ENCODE results near the gene PRKAG2. TPM values are rescaled to one million over a fixed set of nuclear protein-coding genes. Genes with fewer than 3 reads are reported as not detected.

The PRKAG2 gene
- total RNA-seq, 1 donor from 2014 or later, result 13.5 TPM

- no peak for TF ChIP-seq CTCF (IDR thresholded peaks at IDR 0.05)
- Mint-ChIP-seq H3K36me3 (ENCODE audit: unreplicated experiment) (no peaks in the 10 kb centered on the region), H3K27me3 (ENCODE audit: unreplicated experiment) (peaks cover 66% of the 10 kb centered on the region), H3K4me3 (ENCODE audit: unreplicated experiment) (no peak overlapping the region), H3K27ac (ENCODE audit: unreplicated experiment) (no peak overlapping the region), H3K4me1 (ENCODE audit: unreplicated experiment) (peaks cover 3% of the 10 kb centered on the region), H3K9me3 (ENCODE audit: unreplicated experiment) (no peaks in the 10 kb centered on the region)
- no peak for DNase-seq (ENCODE audit: extremely low spot score, unreplicated experiment)
Observed at GRCh38 chr7:151812967-151813366, 63.9 kb downstream of the PRKAG2 start.

GRCh38 chr7:151810441-151811232 is 66.3 kb downstream of the PRKAG2 start:
- H3K4me3 Mint-ChIP-seq (ENCODE audit: unreplicated experiment), result no peak overlapping the region
- H3K4me1 Mint-ChIP-seq (ENCODE audit: unreplicated experiment), result peaks cover 3% of the 10 kb centered on the region
- H3K36me3 Mint-ChIP-seq (ENCODE audit: unreplicated experiment), result no peaks in the 10 kb centered on the region
- no peak for TF ChIP-seq CTCF (IDR thresholded peaks at IDR 0.05)
- DNase-seq (ENCODE audit: extremely low spot score, unreplicated experiment), result no peak
- H3K27me3 Mint-ChIP-seq (ENCODE audit: unreplicated experiment), result peaks cover 64% of the 10 kb centered on the region
- H3K27ac Mint-ChIP-seq (ENCODE audit: unreplicated experiment), result no peak overlapping the region
- H3K9me3 Mint-ChIP-seq (ENCODE audit: unreplicated experiment), result no peaks in the 10 kb centered on the region

- Mint-ChIP-seq H3K9me3 (ENCODE audit: unreplicated experiment) (peaks cover 4% of the 10 kb centered on the region), H3K4me3 (ENCODE audit: unreplicated experiment) (no peak overlapping the region), H3K27me3 (ENCODE audit: unreplicated experiment) (peaks cover 64% of the 10 kb centered on the region), H3K36me3 (ENCODE audit: unreplicated experiment) (no peaks in the 10 kb centered on the region), H3K27ac (ENCODE audit: unreplicated experiment) (no peak overlapping the region), H3K4me1 (ENCODE audit: unreplicated experiment) (peaks cover 3% of the 10 kb centered on the region)
- DNase-seq (ENCODE audit: extremely low spot score, unreplicated experiment), result no peak
- TF ChIP-seq CTCF (IDR thresholded peaks at IDR 0.05), result no peak
Observed at GRCh38 chr7:151809864-151810170, 67.1 kb downstream of the PRKAG2 start.

- Mint-ChIP-seq H3K27ac (ENCODE audit: unreplicated experiment) (no peak overlapping the region), H3K9me3 (ENCODE audit: unreplicated experiment) (peaks cover 4% of the 10 kb centered on the region), H3K36me3 (ENCODE audit: unreplicated experiment) (no peaks in the 10 kb centered on the region), H3K27me3 (ENCODE audit: unreplicated experiment) (peaks cover 64% of the 10 kb centered on the region), H3K4me3 (ENCODE audit: unreplicated experiment) (no peak overlapping the region), H3K4me1 (ENCODE audit: unreplicated experiment) (no peaks in the 10 kb centered on the region)
- no peak for TF ChIP-seq CTCF (IDR thresholded peaks at IDR 0.05)
- DNase-seq (ENCODE audit: extremely low spot score, unreplicated experiment), result no peak
Observed at GRCh38 chr7:151809146-151809863, 67.6 kb downstream of the PRKAG2 start.

- no peak for DNase-seq (ENCODE audit: extremely low spot score, unreplicated experiment)
- Mint-ChIP-seq H3K27me3 (ENCODE audit: unreplicated experiment) (peaks cover 61% of the 10 kb centered on the region), H3K9me3 (ENCODE audit: unreplicated experiment) (peaks cover 4% of the 10 kb centered on the region), H3K27ac (ENCODE audit: unreplicated experiment) (no peak overlapping the region), H3K4me1 (ENCODE audit: unreplicated experiment) (no peaks in the 10 kb centered on the region), H3K4me3 (ENCODE audit: unreplicated experiment) (no peak overlapping the region), H3K36me3 (ENCODE audit: unreplicated experiment) (no peaks in the 10 kb centered on the region)
- TF ChIP-seq CTCF (IDR thresholded peaks at IDR 0.05), result no peak
Observed at GRCh38 chr7:151808400-151809145, 68.3 kb downstream of the PRKAG2 start.
